Measurements from ENCODE around the gene AGRN.
A peak's percentile ranks its signal among the peaks of the same experiment; 100 is the strongest.
"Not testable (repeated sequence)": the region's sequence is repeated elsewhere in the genome, so short reads cannot be mapped to it uniquely, and the experiment has no call there.

AGRN gene

DNA sequence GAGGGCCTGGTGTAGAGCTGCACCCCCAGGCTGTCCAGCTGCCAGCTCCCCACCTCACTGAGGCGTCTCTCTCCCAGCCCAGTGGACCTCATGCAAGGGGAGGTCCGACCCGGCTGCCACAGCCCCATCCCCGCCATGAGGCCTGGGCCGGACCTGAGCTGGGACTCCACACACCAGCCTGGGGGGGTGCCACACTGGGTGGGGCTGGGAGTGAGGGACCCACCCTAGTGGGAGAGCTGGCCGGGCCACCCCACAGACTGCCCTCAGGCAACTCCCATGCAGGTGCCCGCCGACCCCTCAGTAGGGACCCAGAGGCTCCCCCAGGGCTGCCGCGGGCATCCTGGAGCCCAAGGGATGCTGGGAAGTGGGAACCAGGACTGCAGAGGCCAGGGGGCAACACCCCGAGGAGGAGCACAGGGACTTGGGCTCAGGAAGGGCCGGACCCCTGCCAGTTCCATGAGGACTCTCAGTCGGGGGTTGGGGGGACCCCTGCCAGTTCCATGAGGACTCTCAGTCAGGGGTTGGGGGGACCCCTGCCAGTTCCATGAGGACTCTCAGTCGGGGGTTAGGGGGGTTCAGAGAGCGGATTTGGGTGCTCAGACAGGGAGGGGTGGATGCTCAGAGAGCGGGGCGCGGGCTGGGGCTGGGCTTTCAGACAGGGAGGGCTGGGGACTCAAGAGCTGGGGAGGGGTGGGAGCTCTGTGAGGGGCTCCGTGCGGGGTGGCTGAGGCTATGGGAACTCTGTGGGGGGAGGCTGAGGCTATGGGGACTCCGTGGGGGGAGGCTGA lies 55.4 kb downstream of the AGRN start:
- no peak for TF ChIP-seq CTCF (IDR thresholded peaks at IDR 0.05; ENCODE audit: low read depth, low read length, missing control alignments)
- DNase-seq (ENCODE audit: extremely low read depth, low read depth) = no peak

DNA sequence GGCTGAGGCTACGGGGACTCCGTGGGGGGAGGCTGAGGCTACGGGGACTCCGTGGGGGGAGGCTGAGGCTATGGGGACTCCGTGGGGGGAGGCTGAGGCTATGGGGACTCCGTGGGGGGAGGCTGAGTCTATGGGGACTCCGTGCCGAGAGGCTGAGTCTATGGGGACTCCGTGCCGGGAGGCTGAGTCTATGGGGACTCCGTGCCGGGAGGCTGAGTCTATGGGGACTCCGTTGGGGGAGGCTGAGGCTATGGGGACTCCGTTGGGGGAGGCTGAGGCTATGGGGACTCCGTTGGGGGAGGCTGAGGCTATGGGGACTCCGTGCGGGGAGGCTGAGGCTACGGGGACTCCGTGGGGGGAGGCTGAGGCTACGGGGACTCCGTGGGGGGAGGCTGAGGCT lies 57.5 kb downstream of the AGRN start:
- not testable (repeated sequence) for H3K4me3 ChIP-seq (replicated peaks; ENCODE audit: low read depth, low read length); DNase-seq (ENCODE audit: extremely low read depth, low read depth)

More for the DNA sequence above, 55.4 kb downstream of the AGRN start:
- H3K4me3 ChIP-seq (replicated peaks; ENCODE audit: low read depth, low read length) = no peak overlapping the region

DNA sequence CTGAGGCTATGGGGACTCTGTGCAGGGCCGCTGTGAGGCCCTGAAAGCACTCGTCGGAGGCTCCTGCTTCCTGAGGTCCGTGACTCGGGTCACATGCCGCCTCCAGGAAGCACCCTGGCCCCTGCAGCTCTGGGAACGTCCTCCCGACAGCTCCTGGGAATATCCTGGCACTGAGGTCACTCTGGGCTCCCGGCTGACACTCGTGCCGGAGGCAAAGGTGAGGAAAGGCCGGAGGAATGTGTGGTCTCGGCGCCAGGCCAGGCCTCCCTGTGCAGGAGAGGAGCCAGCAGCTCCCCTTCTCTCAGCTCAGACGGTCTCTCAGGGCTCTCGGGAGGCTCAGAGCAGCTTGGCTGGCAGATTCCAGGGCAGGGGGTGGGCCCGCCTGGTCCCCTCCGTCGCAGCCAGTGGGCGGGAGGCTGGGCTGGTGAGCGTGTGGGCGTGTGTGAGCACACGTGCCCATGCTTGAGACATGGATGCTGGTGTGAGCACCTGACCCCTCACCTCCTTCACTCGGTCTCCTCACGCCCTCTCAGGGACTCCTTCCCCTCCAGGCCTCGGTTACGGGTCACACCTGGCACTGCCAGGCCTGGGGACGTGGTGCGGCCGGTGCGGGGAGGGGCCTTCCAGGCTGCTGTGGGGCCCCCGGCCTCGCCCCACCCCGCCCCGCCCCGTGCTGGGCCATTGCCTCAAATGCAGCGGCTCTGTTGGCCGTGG lies 59.6 kb downstream of the AGRN start:
- no peak for TF ChIP-seq CTCF (IDR thresholded peaks at IDR 0.05; ENCODE audit: low read depth, low read length, missing control alignments)
- H3K4me3 ChIP-seq (replicated peaks; ENCODE audit: low read depth, low read length) = peak overlapping the region; percentile 17
- peak; percentile 61 for DNase-seq (ENCODE audit: extremely low read depth, low read depth)

- peak; percentile 24 for DNase-seq (ENCODE audit: extremely low read depth, low read depth)
- no peak for TF ChIP-seq CTCF (IDR thresholded peaks at IDR 0.05; ENCODE audit: low read depth, low read length, missing control alignments)
- H3K4me3 ChIP-seq (replicated peaks; ENCODE audit: low read depth, low read length) = peak overlapping the region; percentile 17
These were observed 60.3 kb downstream of the AGRN start for GRCh38 chr1:1080122-1080757.

GRCh38 chr1:1080951-1081310 lies 61.0 kb downstream of the AGRN start:
- no peak for TF ChIP-seq CTCF (IDR thresholded peaks at IDR 0.05; ENCODE audit: low read depth, low read length, missing control alignments)
- H3K4me3 ChIP-seq (replicated peaks; ENCODE audit: low read depth, low read length) = no peak overlapping the region
- DNase-seq (ENCODE audit: extremely low read depth, low read depth) = no peak

DNA sequence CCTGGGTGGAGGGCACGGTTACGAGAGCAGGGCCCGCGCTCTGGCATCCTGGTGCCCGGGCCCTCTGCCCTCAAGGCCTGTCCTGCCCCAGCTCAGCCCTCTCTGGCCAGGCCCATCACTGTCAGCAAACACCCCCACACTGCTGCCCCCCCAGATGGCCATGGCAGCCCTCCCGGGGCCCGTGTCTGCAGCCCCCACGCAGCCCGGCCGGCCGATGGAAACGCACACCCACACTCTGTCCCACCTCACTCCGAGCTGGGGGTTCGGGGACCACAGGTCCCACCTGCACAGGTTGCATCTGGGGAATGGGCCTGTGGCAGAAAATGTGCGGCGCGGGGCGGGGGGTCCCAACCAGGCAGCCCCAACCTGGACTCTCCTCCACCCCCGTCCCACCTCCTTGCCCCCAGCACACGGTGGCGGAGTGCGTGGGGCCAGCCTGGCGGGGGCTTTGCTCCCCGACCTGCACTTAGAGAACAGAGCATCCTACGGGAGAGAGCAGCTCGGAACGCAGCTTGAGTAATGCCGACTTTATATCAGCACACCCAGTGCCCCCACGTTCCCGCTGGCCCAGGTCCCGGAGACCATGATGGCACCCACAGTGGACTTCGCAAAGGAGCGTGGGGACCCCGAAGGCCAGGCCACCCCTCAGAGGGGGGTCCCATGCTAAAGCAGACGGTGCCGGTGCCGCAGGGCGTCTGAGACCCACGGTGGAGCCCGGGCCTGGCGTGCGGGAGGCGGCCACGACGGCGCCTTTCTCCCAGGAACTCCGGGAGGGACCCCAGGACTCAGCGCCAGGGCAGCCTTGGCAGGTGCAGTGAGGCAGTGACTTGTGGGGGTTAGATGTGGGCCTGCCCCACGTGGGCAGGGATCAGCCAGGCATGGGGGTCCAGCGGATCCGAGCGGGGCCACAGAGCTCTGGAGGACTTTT lies 61.7 kb downstream of the AGRN start:
- DNase-seq (ENCODE audit: extremely low read depth, low read depth) = no peak
- no peak for TF ChIP-seq CTCF (IDR thresholded peaks at IDR 0.05; ENCODE audit: low read depth, low read length, missing control alignments)
- no peak overlapping the region for H3K4me3 ChIP-seq (replicated peaks; ENCODE audit: low read depth, low read length)

Measured in HFF-Myc (cell line).